ENCODE results near the gene RBM17.

- TF ChIP-seq CTCF (conservative IDR thresholded peaks at IDR 0.05) = no peak
- no peak for TF ChIP-seq ZFX (IDR thresholded peaks at IDR 0.05)
Measured at GRCh38 chr10:6114805-6115341, 26.0 kb downstream of the RBM17 start.

All from C4-2B (cell line).